OCI-LY1 (cell line): ENCODE data around the gene SDK1.

Source experiments
- EZH2 ChIP-seq: fragments of 200-600 bp; sonication (generic), shearing (Covaris generic); IDR thresholded peaks from 2 replicates; pipeline ENCODE4 v1.8.0; 2017; ENCODE audit warnings: borderline replicate concordance, mixed run types, mild to moderate bottlenecking, antibody characterized with exemption, low read length, moderate library complexity, mixed read lengths
- TF ChIP-seq, protein P1 (sequence below): fragments of 200-600 bp; sonication (generic), shearing (Covaris generic); IDR thresholded peaks from 2 replicates; pipeline ENCODE4 v1.5.1; 2017; ENCODE audit warnings: mild to moderate bottlenecking, antibody characterized with exemption, low read length, moderate library complexity, mixed read lengths

DNA sequence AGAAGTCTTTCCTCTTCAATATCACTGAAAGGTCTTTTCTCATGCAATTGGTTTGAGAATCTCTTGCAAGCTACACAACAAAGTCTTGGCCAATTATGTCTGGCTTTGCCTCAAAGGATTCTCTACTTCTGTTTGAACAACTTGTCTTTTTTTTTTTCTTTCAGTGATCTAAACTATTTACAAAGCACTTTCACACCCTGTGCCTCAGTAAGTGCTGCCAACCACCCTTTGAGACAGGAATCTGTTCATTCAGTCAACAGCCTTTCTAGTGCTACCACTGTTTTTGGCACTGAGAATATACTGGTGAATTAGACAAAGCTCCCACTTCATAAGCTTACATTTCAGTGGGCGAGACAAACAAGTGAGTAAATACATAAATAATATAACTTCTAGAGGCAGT lies 26.9 kb upstream of the SDK1 start:
- TF ChIP-seq, protein P1, sequence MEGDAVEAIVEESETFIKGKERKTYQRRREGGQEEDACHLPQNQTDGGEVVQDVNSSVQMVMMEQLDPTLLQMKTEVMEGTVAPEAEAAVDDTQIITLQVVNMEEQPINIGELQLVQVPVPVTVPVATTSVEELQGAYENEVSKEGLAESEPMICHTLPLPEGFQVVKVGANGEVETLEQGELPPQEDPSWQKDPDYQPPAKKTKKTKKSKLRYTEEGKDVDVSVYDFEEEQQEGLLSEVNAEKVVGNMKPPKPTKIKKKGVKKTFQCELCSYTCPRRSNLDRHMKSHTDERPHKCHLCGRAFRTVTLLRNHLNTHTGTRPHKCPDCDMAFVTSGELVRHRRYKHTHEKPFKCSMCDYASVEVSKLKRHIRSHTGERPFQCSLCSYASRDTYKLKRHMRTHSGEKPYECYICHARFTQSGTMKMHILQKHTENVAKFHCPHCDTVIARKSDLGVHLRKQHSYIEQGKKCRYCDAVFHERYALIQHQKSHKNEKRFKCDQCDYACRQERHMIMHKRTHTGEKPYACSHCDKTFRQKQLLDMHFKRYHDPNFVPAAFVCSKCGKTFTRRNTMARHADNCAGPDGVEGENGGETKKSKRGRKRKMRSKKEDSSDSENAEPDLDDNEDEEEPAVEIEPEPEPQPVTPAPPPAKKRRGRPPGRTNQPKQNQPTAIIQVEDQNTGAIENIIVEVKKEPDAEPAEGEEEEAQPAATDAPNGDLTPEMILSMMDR: no peak
- no peak for TF ChIP-seq EZH2
